HG02885 (cell line): ENCODE results near the gene NKPD1.

Source experiments
- ATAC-seq: cut with Tn5 transposase; IDR thresholded peaks from one replicate; pipeline ENCODE4 v1.9.1; 2021; ENCODE audit warnings: mild to moderate bottlenecking; ENCODE audit not compliant: unreplicated experiment, poor library complexity

NKPD1 gene

GRCh38 chr19:45141203-45141900 lies 19.4 kb downstream of the NKPD1 start:
- ATAC-seq, result no peak

GRCh38 chr19:45140533-45140932 lies 20.2 kb downstream of the NKPD1 start:
- no peak for ATAC-seq

- no peak for ATAC-seq
Observed at GRCh38 chr19:45140144-45140503, 20.7 kb downstream of the NKPD1 start.

GRCh38 chr19:45139286-45140143 lies 21.3 kb downstream of the NKPD1 start:
- ATAC-seq, result no peak

GRCh38 chr19:45138303-45138751 lies 22.5 kb downstream of the NKPD1 start:
- no peak for ATAC-seq

GRCh38 chr19:45137179-45137761 lies 23.5 kb downstream of the NKPD1 start:
- no peak for ATAC-seq

GRCh38 chr19:45136507-45137178 lies 24.1 kb downstream of the NKPD1 start:
- no peak for ATAC-seq

- ATAC-seq, result no peak
Observed at GRCh38 chr19:45135176-45135885, 25.5 kb downstream of the NKPD1 start.

- ATAC-seq, result no peak
Observed at GRCh38 chr19:45133661-45134060, 27.1 kb downstream of the NKPD1 start.

- ATAC-seq, result no peak
Observed at GRCh38 chr19:45130888-45131615, 29.7 kb downstream of the NKPD1 start.

GRCh38 chr19:45130236-45130635 lies 30.5 kb downstream of the NKPD1 start:
- no peak for ATAC-seq

GRCh38 chr19:45128806-45129205 lies 32.0 kb downstream of the NKPD1 start:
- no peak for ATAC-seq

- no peak for ATAC-seq
Observed at GRCh38 chr19:45128146-45128545, 32.6 kb downstream of the NKPD1 start.

GRCh38 chr19:45126654-45127053 lies 34.1 kb downstream of the NKPD1 start:
- ATAC-seq, result no peak

- no peak for ATAC-seq
Observed at GRCh38 chr19:45125975-45126493, 34.7 kb downstream of the NKPD1 start.

GRCh38 chr19:45125360-45125759 lies 35.4 kb downstream of the NKPD1 start:
- no peak for ATAC-seq

GRCh38 chr19:45124021-45124420 lies 36.8 kb downstream of the NKPD1 start:
- ATAC-seq, result no peak

GRCh38 chr19:45123440-45123850 lies 37.3 kb downstream of the NKPD1 start:
- no peak for ATAC-seq

- ATAC-seq, result no peak
Observed at GRCh38 chr19:45122832-45123231, 38.0 kb downstream of the NKPD1 start.
